GM23338 (cell line): Measurements from ENCODE around the gene TM9SF4. TPM values are rescaled to one million over a fixed set of nuclear protein-coding genes. Genes with fewer than 3 reads are reported as not detected.

Experiments used
- ATAC-seq: fragments of 200-7000 bp; cut with Tn5 transposase; 3 replicates; pipeline ENCODE4 v1.9.1; 2020
- DNase-seq: peaks from one replicate; pipeline ENCODE4 v3.0.0-alpha.2; 2015; ENCODE audit warnings: low spot score
- H2AFZ ChIP-seq: fragments of 200-600 bp; sonication (generic); 2 replicates; pipeline ENCODE4 v1.8.0; 2016; ENCODE audit warnings: antibody characterized with exemption, mild to moderate bottlenecking, moderate library complexity
- H3F3A ChIP-seq: fragments of 200-600 bp; sonication (generic); replicated peaks from 2 replicates; pipeline ENCODE4 v1.8.0; 2017; ENCODE audit warnings: antibody characterized with exemption, mixed run types, low read depth
- H3K27ac ChIP-seq: fragments of 200-600 bp; sonication (generic); 2 replicates; pipeline ENCODE4 v1.6.1; 2016; ENCODE audit warnings: low read depth
- H3K27me3 ChIP-seq: fragments of 200-600 bp; sonication (generic); 2 replicates; pipeline ENCODE4 v1.8.0; 2016; ENCODE audit warnings: mild to moderate bottlenecking, mixed run types, moderate library complexity; ENCODE audit not compliant: insufficient read depth
- H3K36me3 ChIP-seq: fragments of 200-600 bp; sonication (generic); 2 replicates; pipeline ENCODE4 v1.8.0; 2016; ENCODE audit warnings: mild to moderate bottlenecking; ENCODE audit not compliant: insufficient read depth
- H3K4me1 ChIP-seq: fragments of 200-600 bp; sonication (generic); 2 replicates; pipeline ENCODE4 v1.8.0; 2016; ENCODE audit warnings: mild to moderate bottlenecking, moderate library complexity; ENCODE audit not compliant: insufficient read depth
- H3K4me2 ChIP-seq: fragments of 200-600 bp; sonication (generic); 2 replicates; pipeline ENCODE4 v1.7.1; 2017; ENCODE audit warnings: mixed run types
- H3K4me3 ChIP-seq: fragments of 200-600 bp; sonication (generic); 2 replicates; pipeline ENCODE4 v1.6.1; 2016; ENCODE audit warnings: mixed run types
- H3K79me2 ChIP-seq: fragments of 200-600 bp; sonication (generic); replicated peaks from 2 replicates; pipeline ENCODE4 v1.8.0; 2017; ENCODE audit warnings: mild to moderate bottlenecking; ENCODE audit not compliant: insufficient read depth
- H3K9me2 ChIP-seq: fragments of 200-600 bp; sonication (generic); 2 replicates; pipeline ENCODE4 v1.8.0; 2017; ENCODE audit not compliant: insufficient read depth
- H4K20me1 ChIP-seq: fragments of 200-600 bp; sonication (generic); replicated peaks from 2 replicates; pipeline ENCODE4 v1.8.0; 2017; ENCODE audit warnings: mild to moderate bottlenecking; ENCODE audit not compliant: insufficient read depth
- H3K27ac Mint-ChIP-seq: 2 replicates; pipeline ENCODE4 v1.8.0; 2020; ENCODE audit warnings: inconsistent platforms, mild to moderate bottlenecking, moderate library complexity, mixed read lengths
- H3K27me3 Mint-ChIP-seq: 3 replicates; pipeline ENCODE4 v1.8.0; 2022; ENCODE audit warnings: low read depth, mild to moderate bottlenecking, moderate library complexity, mixed read lengths, inconsistent platforms; ENCODE audit not compliant: insufficient read depth, poor library complexity
- H3K36me3 Mint-ChIP-seq: 3 replicates; pipeline ENCODE4 v1.8.0; 2021; ENCODE audit warnings: low read depth, mild to moderate bottlenecking, inconsistent platforms, moderate library complexity, mixed read lengths
- H3K4me1 Mint-ChIP-seq: 3 replicates; pipeline ENCODE4 v1.8.0; 2020; ENCODE audit warnings: mild to moderate bottlenecking, inconsistent platforms, mixed read lengths
- H3K4me3 Mint-ChIP-seq: 3 replicates; pipeline ENCODE4 v1.8.0; 2021; ENCODE audit warnings: moderate library complexity, mild to moderate bottlenecking, inconsistent platforms, mixed read lengths
- H3K9me3 Mint-ChIP-seq: 3 replicates; pipeline ENCODE4 v1.8.0; 2020; ENCODE audit warnings: moderate library complexity, mild to moderate bottlenecking, inconsistent platforms, mixed read lengths
- CREB1 ChIP-seq: fragments of 250-450 bp; sonication (Bioruptor Pico); IDR thresholded peaks from 2 replicates; pipeline ENCODE4 v1.5.0; 2020; ENCODE audit warnings: low read depth, mild to moderate bottlenecking, moderate library complexity
- EZH2 ChIP-seq: fragments of 200-600 bp; sonication (generic); IDR thresholded peaks from one replicate; pipeline ENCODE4 v1.8.0; 2017; ENCODE audit warnings: antibody characterized with exemption, mild to moderate bottlenecking, low read depth; ENCODE audit not compliant: unreplicated experiment
- EZH2phosphoT487 ChIP-seq: fragments of 200-600 bp; sonication (generic); IDR thresholded peaks from one replicate; pipeline ENCODE4 v1.8.1; 2018; ENCODE audit warnings: antibody characterized with exemption; ENCODE audit not compliant: unreplicated experiment
- JUNB ChIP-seq: IDR thresholded peaks from one replicate; pipeline ENCODE4 v1.6.1; 2016; ENCODE audit warnings: antibody characterized with exemption; ENCODE audit not compliant: unreplicated experiment
- NANOG ChIP-seq: IDR thresholded peaks from 2 replicates; pipeline ENCODE4 v1.6.1; 2016; ENCODE audit warnings: antibody characterized with exemption, borderline replicate concordance
- POLR2AphosphoS5 ChIP-seq: IDR thresholded peaks from 2 replicates; pipeline ENCODE4 v1.6.1; 2016; ENCODE audit warnings: antibody characterized with exemption, low read depth
- STAT1 ChIP-seq: IDR thresholded peaks from one replicate; pipeline ENCODE4 v1.6.1; 2016; ENCODE audit warnings: antibody characterized with exemption; ENCODE audit not compliant: unreplicated experiment
- ZNF114 ChIP-seq: fragments of 250-450 bp; sonication (Bioruptor Pico); IDR thresholded peaks from 2 replicates; pipeline ENCODE4 v1.5.0; 2020; ENCODE audit warnings: mild to moderate bottlenecking, moderate library complexity
- ZNF331 ChIP-seq: fragments of 250-450 bp; sonication (Bioruptor Pico); IDR thresholded peaks from 2 replicates; pipeline ENCODE4 v1.5.0; 2020; ENCODE audit warnings: low read depth, mild to moderate bottlenecking, moderate library complexity
- polyA plus RNA-seq: library from polyadenylated mRNA; unstranded; fragments of >200 nt; fragmentation: Nextera tagmentation; extraction: Ambion mirVana; gene quantifications from 2 replicates; pipeline ENCODE4 v1.2.1, GENCODE V29; 2016
- total RNA-seq: library from RNA; depleted of rRNA; stranded (reverse); fragments of >200 nt; shearing (Covaris generic); gene quantifications from 2 replicates; pipeline ENCODE4 v1.2.3, GENCODE V29; 2014
- TF ChIP-seq, protein P1 (sequence below): fragments of 250-450 bp; sonication (Bioruptor Pico); IDR thresholded peaks from 2 replicates; pipeline ENCODE4 v1.5.0; 2020; ENCODE audit warnings: mild to moderate bottlenecking, moderate library complexity
- TF ChIP-seq, protein P2 (sequence below): IDR thresholded peaks from 2 replicates; pipeline ENCODE4 v1.6.1; 2016; ENCODE audit warnings: antibody characterized with exemption
- TF ChIP-seq, protein P3 (sequence below), 2 experiments: fragments of 200-600 bp in 1 of 2; sonication (generic) in 1 of 2; conservative IDR thresholded peaks; 2 replicates each; pipeline versions ENCODE4 v1.5.1 to v1.6.1; 2016 to 2017; ENCODE audit warnings: antibody characterized with exemption in 2 of 2, low read depth in 2 of 2, mild to moderate bottlenecking in 2 of 2, moderate library complexity in 1 of 2
- TF ChIP-seq, protein P4 (sequence below): IDR thresholded peaks from one replicate; pipeline ENCODE4 v1.6.1; 2018; ENCODE audit warnings: antibody characterized with exemption; ENCODE audit not compliant: unreplicated experiment

TM9SF4 gene
- total and polyA plus RNA-seq, 2 experiments from 2014 or later = 20.4 to 52.6 TPM

DNA sequence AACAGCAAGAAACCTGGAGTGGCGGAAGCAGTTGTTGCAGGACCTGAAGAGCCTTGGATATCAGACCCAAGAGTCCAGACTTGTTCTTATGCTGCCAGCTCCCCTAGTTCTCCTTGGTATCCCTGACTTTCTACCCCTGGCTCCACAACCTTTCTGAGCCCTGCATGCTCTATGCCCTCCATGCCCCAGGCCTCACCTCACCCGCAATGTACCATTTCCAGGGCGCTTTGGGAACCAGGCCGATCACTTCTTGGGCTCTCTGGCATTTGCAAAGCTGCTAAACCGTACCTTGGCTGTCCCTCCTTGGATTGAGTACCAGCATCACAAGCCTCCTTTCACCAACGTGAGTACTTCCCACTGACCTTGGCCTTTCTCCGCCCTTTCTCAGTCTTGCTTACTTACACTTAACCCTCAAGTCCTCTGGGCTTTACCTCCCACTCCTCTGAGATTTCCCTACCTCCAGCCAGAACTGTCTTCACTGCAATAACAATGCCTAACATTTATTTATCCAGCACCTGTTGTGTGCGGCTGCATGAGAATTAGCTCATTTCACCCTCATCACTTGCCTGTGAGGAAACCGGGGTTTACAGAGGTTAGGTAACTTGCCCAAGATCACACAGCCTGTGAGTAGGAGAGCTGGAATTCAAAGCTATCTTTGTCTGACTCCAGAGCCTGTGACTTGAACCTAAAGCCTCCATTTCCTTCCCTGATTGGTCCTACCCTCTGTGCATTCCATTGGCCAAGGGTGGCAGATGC lies 100.5 kb downstream of the TM9SF4 start:
- H3K27me3 ChIP-seq = no peaks in the 10 kb centered on the region
- Mint-ChIP-seq H3K36me3 (peaks cover 22% of the 10 kb centered on the region), H3K27me3 (peaks cover 6% of the 10 kb centered on the region), H3K27ac (no peak overlapping the region), H3K4me1 (peaks cover 21% of the 10 kb centered on the region), H3K4me3 (no peak overlapping the region), H3K9me3 (no peaks in the 10 kb centered on the region)
- peaks cover 33% of the 10 kb centered on the region for H3F3A ChIP-seq
- TF ChIP-seq POLR2AphosphoS5 = no peak
- TF ChIP-seq, protein P1, sequence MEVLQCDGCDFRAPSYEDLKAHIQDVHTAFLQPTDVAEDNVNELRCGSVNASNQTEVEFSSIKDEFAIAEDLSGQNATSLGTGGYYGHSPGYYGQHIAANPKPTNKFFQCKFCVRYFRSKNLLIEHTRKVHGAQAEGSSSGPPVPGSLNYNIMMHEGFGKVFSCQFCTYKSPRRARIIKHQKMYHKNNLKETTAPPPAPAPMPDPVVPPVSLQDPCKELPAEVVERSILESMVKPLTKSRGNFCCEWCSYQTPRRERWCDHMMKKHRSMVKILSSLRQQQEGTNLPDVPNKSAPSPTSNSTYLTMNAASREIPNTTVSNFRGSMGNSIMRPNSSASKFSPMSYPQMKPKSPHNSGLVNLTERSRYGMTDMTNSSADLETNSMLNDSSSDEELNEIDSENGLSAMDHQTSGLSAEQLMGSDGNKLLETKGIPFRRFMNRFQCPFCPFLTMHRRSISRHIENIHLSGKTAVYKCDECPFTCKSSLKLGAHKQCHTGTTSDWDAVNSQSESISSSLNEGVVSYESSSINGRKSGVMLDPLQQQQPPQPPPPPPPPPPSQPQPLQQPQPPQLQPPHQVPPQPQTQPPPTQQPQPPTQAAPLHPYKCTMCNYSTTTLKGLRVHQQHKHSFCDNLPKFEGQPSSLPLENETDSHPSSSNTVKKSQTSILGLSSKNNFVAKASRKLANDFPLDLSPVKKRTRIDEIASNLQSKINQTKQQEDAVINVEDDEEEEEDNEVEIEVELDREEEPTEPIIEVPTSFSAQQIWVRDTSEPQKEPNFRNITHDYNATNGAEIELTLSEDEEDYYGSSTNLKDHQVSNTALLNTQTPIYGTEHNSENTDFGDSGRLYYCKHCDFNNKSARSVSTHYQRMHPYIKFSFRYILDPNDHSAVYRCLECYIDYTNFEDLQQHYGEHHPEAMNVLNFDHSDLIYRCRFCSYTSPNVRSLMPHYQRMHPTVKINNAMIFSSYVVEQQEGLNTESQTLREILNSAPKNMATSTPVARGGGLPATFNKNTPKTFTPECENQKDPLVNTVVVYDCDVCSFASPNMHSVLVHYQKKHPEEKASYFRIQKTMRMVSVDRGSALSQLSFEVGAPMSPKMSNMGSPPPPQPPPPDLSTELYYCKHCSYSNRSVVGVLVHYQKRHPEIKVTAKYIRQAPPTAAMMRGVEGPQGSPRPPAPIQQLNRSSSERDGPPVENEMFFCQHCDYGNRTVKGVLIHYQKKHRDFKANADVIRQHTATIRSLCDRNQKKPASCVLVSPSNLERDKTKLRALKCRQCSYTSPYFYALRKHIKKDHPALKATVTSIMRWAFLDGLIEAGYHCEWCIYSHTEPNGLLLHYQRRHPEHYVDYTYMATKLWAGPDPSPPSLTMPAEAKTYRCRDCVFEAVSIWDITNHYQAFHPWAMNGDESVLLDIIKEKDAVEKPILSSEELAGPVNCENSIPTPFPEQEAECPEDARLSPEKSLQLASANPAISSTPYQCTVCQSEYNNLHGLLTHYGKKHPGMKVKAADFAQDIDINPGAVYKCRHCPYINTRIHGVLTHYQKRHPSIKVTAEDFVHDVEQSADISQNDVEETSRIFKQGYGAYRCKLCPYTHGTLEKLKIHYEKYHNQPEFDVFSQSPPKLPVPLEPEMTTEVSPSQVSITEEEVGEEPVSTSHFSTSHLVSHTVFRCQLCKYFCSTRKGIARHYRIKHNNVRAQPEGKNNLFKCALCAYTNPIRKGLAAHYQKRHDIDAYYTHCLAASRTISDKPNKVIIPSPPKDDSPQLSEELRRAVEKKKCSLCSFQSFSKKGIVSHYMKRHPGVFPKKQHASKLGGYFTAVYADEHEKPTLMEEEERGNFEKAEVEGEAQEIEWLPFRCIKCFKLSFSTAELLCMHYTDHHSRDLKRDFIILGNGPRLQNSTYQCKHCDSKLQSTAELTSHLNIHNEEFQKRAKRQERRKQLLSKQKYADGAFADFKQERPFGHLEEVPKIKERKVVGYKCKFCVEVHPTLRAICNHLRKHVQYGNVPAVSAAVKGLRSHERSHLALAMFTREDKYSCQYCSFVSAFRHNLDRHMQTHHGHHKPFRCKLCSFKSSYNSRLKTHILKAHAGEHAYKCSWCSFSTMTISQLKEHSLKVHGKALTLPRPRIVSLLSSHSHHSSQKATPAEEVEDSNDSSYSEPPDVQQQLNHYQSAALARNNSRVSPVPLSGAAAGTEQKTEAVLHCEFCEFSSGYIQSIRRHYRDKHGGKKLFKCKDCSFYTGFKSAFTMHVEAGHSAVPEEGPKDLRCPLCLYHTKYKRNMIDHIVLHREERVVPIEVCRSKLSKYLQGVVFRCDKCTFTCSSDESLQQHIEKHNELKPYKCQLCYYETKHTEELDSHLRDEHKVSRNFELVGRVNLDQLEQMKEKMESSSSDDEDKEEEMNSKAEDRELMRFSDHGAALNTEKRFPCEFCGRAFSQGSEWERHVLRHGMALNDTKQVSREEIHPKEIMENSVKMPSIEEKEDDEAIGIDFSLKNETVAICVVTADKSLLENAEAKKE (CRISPR knock-in tag) = no peak
- TF ChIP-seq EZH2phosphoT487 = no peak
- no peak for TF ChIP-seq NANOG
- TF ChIP-seq ZNF114 (CRISPR knock-in tag) = no peak
- TF ChIP-seq, protein P2, sequence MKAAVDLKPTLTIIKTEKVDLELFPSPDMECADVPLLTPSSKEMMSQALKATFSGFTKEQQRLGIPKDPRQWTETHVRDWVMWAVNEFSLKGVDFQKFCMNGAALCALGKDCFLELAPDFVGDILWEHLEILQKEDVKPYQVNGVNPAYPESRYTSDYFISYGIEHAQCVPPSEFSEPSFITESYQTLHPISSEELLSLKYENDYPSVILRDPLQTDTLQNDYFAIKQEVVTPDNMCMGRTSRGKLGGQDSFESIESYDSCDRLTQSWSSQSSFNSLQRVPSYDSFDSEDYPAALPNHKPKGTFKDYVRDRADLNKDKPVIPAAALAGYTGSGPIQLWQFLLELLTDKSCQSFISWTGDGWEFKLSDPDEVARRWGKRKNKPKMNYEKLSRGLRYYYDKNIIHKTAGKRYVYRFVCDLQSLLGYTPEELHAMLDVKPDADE = no peak
- TF ChIP-seq ZNF331 = no peak
- no peak for TF ChIP-seq JUNB
- TF ChIP-seq, protein P3, sequence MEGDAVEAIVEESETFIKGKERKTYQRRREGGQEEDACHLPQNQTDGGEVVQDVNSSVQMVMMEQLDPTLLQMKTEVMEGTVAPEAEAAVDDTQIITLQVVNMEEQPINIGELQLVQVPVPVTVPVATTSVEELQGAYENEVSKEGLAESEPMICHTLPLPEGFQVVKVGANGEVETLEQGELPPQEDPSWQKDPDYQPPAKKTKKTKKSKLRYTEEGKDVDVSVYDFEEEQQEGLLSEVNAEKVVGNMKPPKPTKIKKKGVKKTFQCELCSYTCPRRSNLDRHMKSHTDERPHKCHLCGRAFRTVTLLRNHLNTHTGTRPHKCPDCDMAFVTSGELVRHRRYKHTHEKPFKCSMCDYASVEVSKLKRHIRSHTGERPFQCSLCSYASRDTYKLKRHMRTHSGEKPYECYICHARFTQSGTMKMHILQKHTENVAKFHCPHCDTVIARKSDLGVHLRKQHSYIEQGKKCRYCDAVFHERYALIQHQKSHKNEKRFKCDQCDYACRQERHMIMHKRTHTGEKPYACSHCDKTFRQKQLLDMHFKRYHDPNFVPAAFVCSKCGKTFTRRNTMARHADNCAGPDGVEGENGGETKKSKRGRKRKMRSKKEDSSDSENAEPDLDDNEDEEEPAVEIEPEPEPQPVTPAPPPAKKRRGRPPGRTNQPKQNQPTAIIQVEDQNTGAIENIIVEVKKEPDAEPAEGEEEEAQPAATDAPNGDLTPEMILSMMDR (conservative IDR thresholded peaks at IDR 0.05; ENCODE audit: low read depth in 2 of 2) = no peak
- no peak for TF ChIP-seq EZH2
- TF ChIP-seq, protein P4, sequence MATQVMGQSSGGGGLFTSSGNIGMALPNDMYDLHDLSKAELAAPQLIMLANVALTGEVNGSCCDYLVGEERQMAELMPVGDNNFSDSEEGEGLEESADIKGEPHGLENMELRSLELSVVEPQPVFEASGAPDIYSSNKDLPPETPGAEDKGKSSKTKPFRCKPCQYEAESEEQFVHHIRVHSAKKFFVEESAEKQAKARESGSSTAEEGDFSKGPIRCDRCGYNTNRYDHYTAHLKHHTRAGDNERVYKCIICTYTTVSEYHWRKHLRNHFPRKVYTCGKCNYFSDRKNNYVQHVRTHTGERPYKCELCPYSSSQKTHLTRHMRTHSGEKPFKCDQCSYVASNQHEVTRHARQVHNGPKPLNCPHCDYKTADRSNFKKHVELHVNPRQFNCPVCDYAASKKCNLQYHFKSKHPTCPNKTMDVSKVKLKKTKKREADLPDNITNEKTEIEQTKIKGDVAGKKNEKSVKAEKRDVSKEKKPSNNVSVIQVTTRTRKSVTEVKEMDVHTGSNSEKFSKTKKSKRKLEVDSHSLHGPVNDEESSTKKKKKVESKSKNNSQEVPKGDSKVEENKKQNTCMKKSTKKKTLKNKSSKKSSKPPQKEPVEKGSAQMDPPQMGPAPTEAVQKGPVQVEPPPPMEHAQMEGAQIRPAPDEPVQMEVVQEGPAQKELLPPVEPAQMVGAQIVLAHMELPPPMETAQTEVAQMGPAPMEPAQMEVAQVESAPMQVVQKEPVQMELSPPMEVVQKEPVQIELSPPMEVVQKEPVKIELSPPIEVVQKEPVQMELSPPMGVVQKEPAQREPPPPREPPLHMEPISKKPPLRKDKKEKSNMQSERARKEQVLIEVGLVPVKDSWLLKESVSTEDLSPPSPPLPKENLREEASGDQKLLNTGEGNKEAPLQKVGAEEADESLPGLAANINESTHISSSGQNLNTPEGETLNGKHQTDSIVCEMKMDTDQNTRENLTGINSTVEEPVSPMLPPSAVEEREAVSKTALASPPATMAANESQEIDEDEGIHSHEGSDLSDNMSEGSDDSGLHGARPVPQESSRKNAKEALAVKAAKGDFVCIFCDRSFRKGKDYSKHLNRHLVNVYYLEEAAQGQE = no peak
- TF ChIP-seq STAT1 = no peak
- no peak for TF ChIP-seq CREB1
- peaks cover 64% of the 10 kb centered on the region for H3K79me2 ChIP-seq
- H3K4me2 ChIP-seq = no peak overlapping the region
- peaks cover 36% of the 10 kb centered on the region for H3K36me3 ChIP-seq
- H4K20me1 ChIP-seq = peaks cover 34% of the 10 kb centered on the region
- ATAC-seq = no peak
- H3K4me3 ChIP-seq = no peak overlapping the region
- peaks cover 19% of the 10 kb centered on the region for H3K4me1 ChIP-seq
- H3K9me2 ChIP-seq = no peaks in the 10 kb centered on the region
- DNase-seq = no peak
- peak overlapping the region; percentile 17; the same call in 1 of the 2 replicates for H3K27ac ChIP-seq
- H2AFZ ChIP-seq = no peak overlapping the region
